ENCODE measurements around the gene YDJC. TPM values are rescaled to one million over a fixed set of nuclear protein-coding genes. Genes with fewer than 3 reads are reported as not detected.

YDJC gene
- total and polyA plus RNA-seq, 9 of the 15 experiments (the other 6 are each of a cell fraction or from before 2014, with no cell fraction given) = 13.5 to 871 (median 164) TPM

GRCh38 chr22:21621025-21621424 is 8.8 kb downstream of the YDJC start:
- POLR2A ChIA-PET = interaction anchor here (0.6 to 76.8 kb wide), 5 partner anchors 2 to 1560 kb away, joined by 3 to 4622 read pairs (median 4); partner anchors contain the start of genes CCDC116, SDF2L1 and YDJC

More at GRCh38 chr22:21621025-21621424, 8.8 kb downstream of the YDJC start:
- Histone ChIP-seq H2AFZ (ENCODE audit: low read depth, low read length) (no peak overlapping the region), H3K9me1 (ENCODE audit: control insufficient read depth, insufficient read depth, low read length) (peaks cover 32% of the 10 kb centered on the region), H3K27ac (ENCODE audit: extremely low read depth, low read depth, low read length) (no peak overlapping the region), H3K9ac (ENCODE audit: insufficient read depth in 1 of 2, low read depth in 2 of 2, low read length in 2 of 2) (peak overlapping the region in 1 of 2 experiments; percentile 39; a peak in 2 of 4 replicates), H3K79me2 (ENCODE audit: control insufficient read depth, insufficient read depth, low read length) (peaks cover 83% of the 10 kb centered on the region), H3K4me3 (no peak overlapping the region), H3K4me1 (replicated peaks in 1 of 2; ENCODE audit: control insufficient read depth in 2 of 2, insufficient read depth in 2 of 2, low read length in 2 of 2) (peaks cover 8 to 38% of the 10 kb centered on the region in 2 experiments; a peak in 4 of 5 replicates), H4K20me1 (replicated peaks; ENCODE audit: control insufficient read depth, insufficient read depth, low read length) (peaks cover 68% of the 10 kb centered on the region), H3K36me3 (ENCODE audit: control insufficient read depth, insufficient read depth, low read length) (peaks cover 88% of the 10 kb centered on the region), H3K9me3 (replicated peaks; ENCODE audit: control insufficient read depth, insufficient read depth, low read depth, low read length) (no peaks in the 10 kb centered on the region), H3K27me3 (ENCODE audit: control insufficient read depth in 2 of 2, insufficient read depth in 2 of 2, low read length in 2 of 2) (no peaks in the 10 kb centered on the region), H3K4me2 (ENCODE audit: insufficient read depth, low read length) (no peak overlapping the region)
- intact Hi-C loops (cut with micrococcal nuclease) = no loop called here
- TF ChIP-seq KDM1A (IDR thresholded peaks at IDR 0.05) (no peak), ZNF76 (CRISPR knock-in tag; IDR thresholded peaks at IDR 0.05; ENCODE audit: borderline replicate concordance) (no peak), ZNF3 (CRISPR knock-in tag; IDR thresholded peaks at IDR 0.05) (no peak), SIN3B (IDR thresholded peaks at IDR 0.05; ENCODE audit: low read depth) (no peak), MTA3 (IDR thresholded peaks at IDR 0.05; ENCODE audit: borderline replicate concordance) (no peak), POLR2AphosphoS5 (IDR thresholded peaks at IDR 0.05; ENCODE audit: control insufficient read depth, insufficient read depth, low read depth, low read length) (no peak), SFPQ (IDR thresholded peaks at IDR 0.05; ENCODE audit: low read depth, low read length) (no peak), C11orf30 (IDR thresholded peaks at IDR 0.05; ENCODE audit: low read depth) (no peak), KLF13 (tag; IDR thresholded peaks at IDR 0.05; ENCODE audit: borderline replicate concordance, low read depth) (no peak), MCM3 (IDR thresholded peaks at IDR 0.05) (no peak), PCBP1 (IDR thresholded peaks at IDR 0.05; ENCODE audit: low read depth, low read length, poor library complexity, severe bottlenecking) (no peak), ADNP (tag; IDR thresholded peaks at IDR 0.05) (no peak), CCAR2 (IDR thresholded peaks at IDR 0.05; ENCODE audit: low read depth, low read length) (no peak), NUFIP1 (IDR thresholded peaks at IDR 0.05; ENCODE audit: partially characterized antibody) (no peak), SREBF2 (CRISPR knock-in tag; IDR thresholded peaks at IDR 0.05) (no peak), ZSCAN32 (CRISPR knock-in tag; IDR thresholded peaks at IDR 0.05) (no peak), WHSC1 (IDR thresholded peaks at IDR 0.05; ENCODE audit: low read length) (no peak)
- TF ChIP-seq, protein P1, sequence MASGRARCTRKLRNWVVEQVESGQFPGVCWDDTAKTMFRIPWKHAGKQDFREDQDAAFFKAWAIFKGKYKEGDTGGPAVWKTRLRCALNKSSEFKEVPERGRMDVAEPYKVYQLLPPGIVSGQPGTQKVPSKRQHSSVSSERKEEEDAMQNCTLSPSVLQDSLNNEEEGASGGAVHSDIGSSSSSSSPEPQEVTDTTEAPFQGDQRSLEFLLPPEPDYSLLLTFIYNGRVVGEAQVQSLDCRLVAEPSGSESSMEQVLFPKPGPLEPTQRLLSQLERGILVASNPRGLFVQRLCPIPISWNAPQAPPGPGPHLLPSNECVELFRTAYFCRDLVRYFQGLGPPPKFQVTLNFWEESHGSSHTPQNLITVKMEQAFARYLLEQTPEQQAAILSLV (tag; IDR thresholded peaks at IDR 0.05) = no peak
- no TSS peak for BruUV-seq (replicated peaks)
- 80% methylated on average over 3 of the region's 3 CpGs for whole genome bisulfite sequencing (ENCODE audit: insufficient coverage, low coverage, missing lambda C conversion rate)
- ATAC-seq = no peak
- no peak for FAIRE-seq
- CTCF ChIA-PET (ENCODE audit: low intra/inter-chr PET ratio) = no interaction called here
- no peak for DNase-seq (ENCODE audit: extremely low read depth in 1 of 4, low spot score in 3 of 4)
- in situ Hi-C loops (cut with MboI) = no loop called here

All from K562 (cell line).